ENCODE results near the gene KLF9. TPM values are rescaled to one million over a fixed set of nuclear protein-coding genes. Genes with fewer than 3 reads are reported as not detected.
A peak's percentile ranks its signal among the peaks of the same experiment; 100 is the strongest.

Gene KLF9
- total and polyA plus RNA-seq, 9 of the 15 experiments (the other 6 are each of a cell fraction or from before 2014, with no cell fraction given): 3.3 to 11.9 (median 6.9) TPM

- no peak overlapping the region for H2AFZ ChIP-seq (ENCODE audit: low read depth, low read length)
- no peaks in the 10 kb centered on the region for H3K27me3 ChIP-seq (ENCODE audit: control insufficient read depth in 2 of 2, insufficient read depth in 2 of 2, low read length in 2 of 2)
- no peaks in the 10 kb centered on the region for H3K9me1 ChIP-seq (ENCODE audit: control insufficient read depth, insufficient read depth, low read length)
- no peaks in the 10 kb centered on the region for H4K20me1 ChIP-seq (replicated peaks; ENCODE audit: control insufficient read depth, insufficient read depth, low read length)
- intact Hi-C loops (cut with micrococcal nuclease) (loop anchor here (5.0 kb wide), 1 partner anchor 59 kb away; the partner anchor contains the start of gene KLF9), in situ Hi-C loops (cut with MboI) (no loop called here)
- CTCF ChIA-PET (ENCODE audit: low intra/inter-chr PET ratio): interaction anchor here (1.6 to 2.8 kb wide), 2 partner anchors 138 to 249 kb away, joined by 4 to 13 read pairs; no protein-coding TSS in a partner anchor
- peaks cover 29% of the 10 kb centered on the region; the same call in 1 of the 3 replicates for H3K36me3 ChIP-seq (ENCODE audit: control insufficient read depth, insufficient read depth, low read length)
- H3K9me3 ChIP-seq (replicated peaks; ENCODE audit: control insufficient read depth, insufficient read depth, low read depth, low read length): no peaks in the 10 kb centered on the region
- no peak overlapping the region for H3K27ac ChIP-seq (ENCODE audit: extremely low read depth, low read depth, low read length)
- ATAC-seq (no peak), DNase-seq (ENCODE audit: extremely low read depth in 1 of 4, low spot score in 3 of 4) (peak; percentile 6 to 12 (median 8)), FAIRE-seq (no peak)
- no peaks in the 10 kb centered on the region for H3K79me2 ChIP-seq (ENCODE audit: control insufficient read depth, insufficient read depth, low read length)
- no peak overlapping the region for H3K4me2 ChIP-seq (ENCODE audit: insufficient read depth, low read length)
- H3K4me3 ChIP-seq: no peak overlapping the region
- TF ChIP-seq DEAF1 (CRISPR knock-in tag; IDR thresholded peaks at IDR 0.05) (peak; percentile 64), SMC3 (conservative IDR thresholded peaks at IDR 0.05; ENCODE audit: insufficient read depth, low read depth, low read length) (0 out of 2 replicates have a peak, but pooled peaks have one; percentile 17), TEAD4 (IDR thresholded peaks at IDR 0.05; ENCODE audit: low read length) (no peak), TEAD4 (CRISPR knock-in tag; IDR thresholded peaks at IDR 0.05; ENCODE audit: borderline replicate concordance) (no peak), RAD21 (CRISPR knock-in tag; conservative IDR thresholded peaks at IDR 0.05 in 1 of 2, IDR thresholded peaks at IDR 0.05 in 1 of 2) (peak; percentile 65 to 73), FOXJ2 (tag; IDR thresholded peaks at IDR 0.05) (no peak)
- TF ChIP-seq, protein P1, sequence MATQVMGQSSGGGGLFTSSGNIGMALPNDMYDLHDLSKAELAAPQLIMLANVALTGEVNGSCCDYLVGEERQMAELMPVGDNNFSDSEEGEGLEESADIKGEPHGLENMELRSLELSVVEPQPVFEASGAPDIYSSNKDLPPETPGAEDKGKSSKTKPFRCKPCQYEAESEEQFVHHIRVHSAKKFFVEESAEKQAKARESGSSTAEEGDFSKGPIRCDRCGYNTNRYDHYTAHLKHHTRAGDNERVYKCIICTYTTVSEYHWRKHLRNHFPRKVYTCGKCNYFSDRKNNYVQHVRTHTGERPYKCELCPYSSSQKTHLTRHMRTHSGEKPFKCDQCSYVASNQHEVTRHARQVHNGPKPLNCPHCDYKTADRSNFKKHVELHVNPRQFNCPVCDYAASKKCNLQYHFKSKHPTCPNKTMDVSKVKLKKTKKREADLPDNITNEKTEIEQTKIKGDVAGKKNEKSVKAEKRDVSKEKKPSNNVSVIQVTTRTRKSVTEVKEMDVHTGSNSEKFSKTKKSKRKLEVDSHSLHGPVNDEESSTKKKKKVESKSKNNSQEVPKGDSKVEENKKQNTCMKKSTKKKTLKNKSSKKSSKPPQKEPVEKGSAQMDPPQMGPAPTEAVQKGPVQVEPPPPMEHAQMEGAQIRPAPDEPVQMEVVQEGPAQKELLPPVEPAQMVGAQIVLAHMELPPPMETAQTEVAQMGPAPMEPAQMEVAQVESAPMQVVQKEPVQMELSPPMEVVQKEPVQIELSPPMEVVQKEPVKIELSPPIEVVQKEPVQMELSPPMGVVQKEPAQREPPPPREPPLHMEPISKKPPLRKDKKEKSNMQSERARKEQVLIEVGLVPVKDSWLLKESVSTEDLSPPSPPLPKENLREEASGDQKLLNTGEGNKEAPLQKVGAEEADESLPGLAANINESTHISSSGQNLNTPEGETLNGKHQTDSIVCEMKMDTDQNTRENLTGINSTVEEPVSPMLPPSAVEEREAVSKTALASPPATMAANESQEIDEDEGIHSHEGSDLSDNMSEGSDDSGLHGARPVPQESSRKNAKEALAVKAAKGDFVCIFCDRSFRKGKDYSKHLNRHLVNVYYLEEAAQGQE (IDR thresholded peaks at IDR 0.05; ENCODE audit: borderline replicate concordance): peak; percentile 62
- TF ChIP-seq, protein P1 (CRISPR knock-in tag; IDR thresholded peaks at IDR 0.05; ENCODE audit: low read depth): no peak
- TF ChIP-seq, protein P2, sequence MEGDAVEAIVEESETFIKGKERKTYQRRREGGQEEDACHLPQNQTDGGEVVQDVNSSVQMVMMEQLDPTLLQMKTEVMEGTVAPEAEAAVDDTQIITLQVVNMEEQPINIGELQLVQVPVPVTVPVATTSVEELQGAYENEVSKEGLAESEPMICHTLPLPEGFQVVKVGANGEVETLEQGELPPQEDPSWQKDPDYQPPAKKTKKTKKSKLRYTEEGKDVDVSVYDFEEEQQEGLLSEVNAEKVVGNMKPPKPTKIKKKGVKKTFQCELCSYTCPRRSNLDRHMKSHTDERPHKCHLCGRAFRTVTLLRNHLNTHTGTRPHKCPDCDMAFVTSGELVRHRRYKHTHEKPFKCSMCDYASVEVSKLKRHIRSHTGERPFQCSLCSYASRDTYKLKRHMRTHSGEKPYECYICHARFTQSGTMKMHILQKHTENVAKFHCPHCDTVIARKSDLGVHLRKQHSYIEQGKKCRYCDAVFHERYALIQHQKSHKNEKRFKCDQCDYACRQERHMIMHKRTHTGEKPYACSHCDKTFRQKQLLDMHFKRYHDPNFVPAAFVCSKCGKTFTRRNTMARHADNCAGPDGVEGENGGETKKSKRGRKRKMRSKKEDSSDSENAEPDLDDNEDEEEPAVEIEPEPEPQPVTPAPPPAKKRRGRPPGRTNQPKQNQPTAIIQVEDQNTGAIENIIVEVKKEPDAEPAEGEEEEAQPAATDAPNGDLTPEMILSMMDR (IDR thresholded peaks at IDR 0.05 in 2 of 3, conservative IDR thresholded peaks at IDR 0.05 in 1 of 3; ENCODE audit: insufficient read depth in 2 of 3, low read depth in 1 of 3, low read length in 3 of 3): peak; percentile 7 to 56 (median 30); a peak in 3 of 6 replicates
- H3K9ac ChIP-seq (ENCODE audit: insufficient read depth in 1 of 2, low read depth in 2 of 2, low read length in 2 of 2): no peak overlapping the region
- BruUV-seq (replicated peaks): no TSS peak
- POLR2A ChIA-PET: interaction anchor here (1.1 kb wide), 1 partner anchor 17 kb away, joined by 3 read pairs; no protein-coding TSS in a partner anchor
- H3K4me1 ChIP-seq (replicated peaks in 1 of 2; ENCODE audit: control insufficient read depth in 2 of 2, insufficient read depth in 2 of 2, low read length in 2 of 2): no peaks in the 10 kb centered on the region
Measured at GRCh38 chr9:70352802-70353201, 61.7 kb downstream of the KLF9 start.
